Measurements from ENCODE around the gene DAD1.

Gene DAD1

GRCh38 chr14:22598099-22598895 lies 9.3 kb upstream of the DAD1 start, which contains the start of gene ABHD4:
ABHD4 (plus strand) TSS chr14:22598300; CDS start chr14:22598307, 7 bp downstream.
- peak; percentile 68 for DNase-seq

- DNase-seq, result no peak
Observed at GRCh38 chr14:22597771-22598098, 8.7 kb upstream of the DAD1 start.

- DNase-seq, result no peak
Observed at GRCh38 chr14:22597265-22597664, 8.2 kb upstream of the DAD1 start.

GRCh38 chr14:22596354-22596879 lies 7.4 kb upstream of the DAD1 start:
- DNase-seq, result no peak

GRCh38 chr14:22594156-22594716 lies 5.2 kb upstream of the DAD1 start:
- no peak for DNase-seq

- no peak for DNase-seq
Observed at GRCh38 chr14:22593601-22594000, 4.6 kb upstream of the DAD1 start.

- no peak for DNase-seq
Observed at GRCh38 chr14:22593189-22593588, 4.2 kb upstream of the DAD1 start.

- DNase-seq, result peak; percentile 39
Observed at GRCh38 chr14:22588526-22589095, 413 bp downstream of the DAD1 start.

GRCh38 chr14:22587677-22588422 lies 1.2 kb downstream of the DAD1 start:
- peak; percentile 54 for DNase-seq

GRCh38 chr14:22587247-22587646 lies 1.8 kb downstream of the DAD1 start:
- no peak for DNase-seq

GRCh38 chr14:22583994-22584393 lies 5.0 kb downstream of the DAD1 start:
- no peak for DNase-seq

GRCh38 chr14:22580625-22581024 lies 8.4 kb downstream of the DAD1 start:
- DNase-seq, result no peak

- no peak for DNase-seq
Observed at GRCh38 chr14:22579881-22580280, 9.1 kb downstream of the DAD1 start.

GRCh38 chr14:22579236-22579635 lies 9.8 kb downstream of the DAD1 start:
- DNase-seq, result no peak

- DNase-seq, result no peak
Observed at GRCh38 chr14:22577334-22577908, 11.6 kb downstream of the DAD1 start.

- DNase-seq, result no peak
Observed at GRCh38 chr14:22573804-22574203, 15.2 kb downstream of the DAD1 start.

- no peak for DNase-seq
Observed at GRCh38 chr14:22572562-22573058, 16.4 kb downstream of the DAD1 start.

- DNase-seq, result peak; percentile 97
Observed at GRCh38 chr14:22570132-22570949, 18.7 kb downstream of the DAD1 start.

- no peak for DNase-seq
Observed at GRCh38 chr14:22569737-22570131, 19.3 kb downstream of the DAD1 start.

- DNase-seq, result no peak
Observed at GRCh38 chr14:22569106-22569736, 19.8 kb downstream of the DAD1 start.

- DNase-seq, result peak; percentile 36
Observed at GRCh38 chr14:22567437-22567836, 21.6 kb downstream of the DAD1 start.

Data from CD4-positive, alpha-beta T cell treated with Interleukin-10 for 1 hour (primary cell).